HEK293 (cell line): ENCODE data around the gene MRC2.

Experiments used
- CTCF ChIP-seq: fragments of 450-650 bp; formaldehyde crosslinking; IDR thresholded peaks from 2 replicates; pipeline ENCODE4 v1.5.1; 2016; ENCODE audit warnings: missing biosample characterization, missing genetic modification characterization
- HOXA7 ChIP-seq: sonication (generic); formaldehyde crosslinking; IDR thresholded peaks from 2 replicates; pipeline ENCODE4 v1.8.1; 2022; ENCODE audit warnings: missing genetic modification reagents, borderline replicate concordance
- HOXD13 ChIP-seq: sonication (generic); formaldehyde crosslinking; IDR thresholded peaks from 2 replicates; pipeline ENCODE4 v1.8.0; 2022; ENCODE audit warnings: missing genetic modification reagents, borderline replicate concordance
- PBX3 ChIP-seq: sonication (generic); formaldehyde crosslinking; IDR thresholded peaks from 2 replicates; pipeline ENCODE4 v1.8.1; 2022; ENCODE audit warnings: mild to moderate bottlenecking, moderate library complexity, missing genetic modification reagents
- YY1 ChIP-seq: fragments of 450-650 bp; formaldehyde crosslinking; IDR thresholded peaks from 2 replicates; pipeline ENCODE4 v1.5.1; 2018; ENCODE audit warnings: missing biosample characterization, missing genetic modification characterization
- ZBTB7A ChIP-seq: fragments of 450-650 bp; formaldehyde crosslinking; IDR thresholded peaks from 2 replicates; pipeline ENCODE4 v1.5.1; 2016; ENCODE audit warnings: low read depth, missing biosample characterization, missing genetic modification characterization
- ZNF26 ChIP-seq: fragments of 450-650 bp; formaldehyde crosslinking; IDR thresholded peaks from 2 replicates; pipeline ENCODE4 v1.5.1; 2016; ENCODE audit warnings: missing biosample characterization, missing genetic modification characterization
- ZNF324 ChIP-seq: fragments of 450-650 bp; formaldehyde crosslinking; IDR thresholded peaks from 2 replicates; pipeline ENCODE4 v1.5.1; 2016; ENCODE audit warnings: missing biosample characterization, missing genetic modification characterization
- ZNF792 ChIP-seq: fragments of 450-650 bp; formaldehyde crosslinking; IDR thresholded peaks from 2 replicates; pipeline ENCODE4 v1.5.1; 2016; ENCODE audit warnings: missing biosample characterization, missing genetic modification characterization

GRCh38 chr17:62596662-62597061 is 30.8 kb upstream of the MRC2 start:
- TF ChIP-seq YY1 (no peak), ZBTB7A (tag by site-specific recombination) (no peak), ZNF26 (no peak), PBX3 (CRISPR knock-in tag) (no peak), HOXD13 (no peak), ZNF792 (tag by site-specific recombination) (no peak), ZNF324 (no peak), CTCF (tag by site-specific recombination) (no peak), HOXA7 (CRISPR knock-in tag) (no peak)
